ENCODE measurements around the gene STXBP5. TPM values are rescaled to one million over a fixed set of nuclear protein-coding genes. Genes with fewer than 3 reads are reported as not detected.

Gene STXBP5
- total RNA-seq, 1 donor from 2014 or later, result 22.3 TPM

- DNase-seq (no peak), ATAC-seq (ENCODE audit: low read depth) (no peak)
- ChIA-PET POLR2A (no interaction called here), CTCF (no interaction called here)
- Mint-ChIP-seq H3K4me3 (no peak overlapping the region), H3K9me3 (no peaks in the 10 kb centered on the region), H3K4me1 (peaks cover 12% of the 10 kb centered on the region), H3K27me3 (no peaks in the 10 kb centered on the region), H3K27ac (no peak overlapping the region), H3K36me3 (ENCODE audit: low read depth) (peaks cover 7% of the 10 kb centered on the region)
- TF ChIP-seq, protein P1, sequence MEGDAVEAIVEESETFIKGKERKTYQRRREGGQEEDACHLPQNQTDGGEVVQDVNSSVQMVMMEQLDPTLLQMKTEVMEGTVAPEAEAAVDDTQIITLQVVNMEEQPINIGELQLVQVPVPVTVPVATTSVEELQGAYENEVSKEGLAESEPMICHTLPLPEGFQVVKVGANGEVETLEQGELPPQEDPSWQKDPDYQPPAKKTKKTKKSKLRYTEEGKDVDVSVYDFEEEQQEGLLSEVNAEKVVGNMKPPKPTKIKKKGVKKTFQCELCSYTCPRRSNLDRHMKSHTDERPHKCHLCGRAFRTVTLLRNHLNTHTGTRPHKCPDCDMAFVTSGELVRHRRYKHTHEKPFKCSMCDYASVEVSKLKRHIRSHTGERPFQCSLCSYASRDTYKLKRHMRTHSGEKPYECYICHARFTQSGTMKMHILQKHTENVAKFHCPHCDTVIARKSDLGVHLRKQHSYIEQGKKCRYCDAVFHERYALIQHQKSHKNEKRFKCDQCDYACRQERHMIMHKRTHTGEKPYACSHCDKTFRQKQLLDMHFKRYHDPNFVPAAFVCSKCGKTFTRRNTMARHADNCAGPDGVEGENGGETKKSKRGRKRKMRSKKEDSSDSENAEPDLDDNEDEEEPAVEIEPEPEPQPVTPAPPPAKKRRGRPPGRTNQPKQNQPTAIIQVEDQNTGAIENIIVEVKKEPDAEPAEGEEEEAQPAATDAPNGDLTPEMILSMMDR (IDR thresholded peaks at IDR 0.05), result no peak
- intact Hi-C loops (cut with micrococcal nuclease), result no loop called here
Measured at GRCh38 chr6:147219463-147219862, 15.2 kb downstream of the STXBP5 start.

- no peak overlapping the region for H3K27ac Mint-ChIP-seq
- ChIA-PET CTCF (no interaction called here), POLR2A (no interaction called here)
- peaks cover 12% of the 10 kb centered on the region for H3K4me1 Mint-ChIP-seq
- no peak overlapping the region for H3K4me3 Mint-ChIP-seq
- H3K36me3 Mint-ChIP-seq (ENCODE audit: low read depth), result peaks cover 7% of the 10 kb centered on the region
- DNase-seq (no peak), ATAC-seq (ENCODE audit: low read depth) (no peak)
- H3K9me3 Mint-ChIP-seq, result no peaks in the 10 kb centered on the region
- H3K27me3 Mint-ChIP-seq, result no peaks in the 10 kb centered on the region
- TF ChIP-seq, protein P1 (IDR thresholded peaks at IDR 0.05), result no peak
- intact Hi-C loops (cut with micrococcal nuclease), result no loop called here
Measured at GRCh38 chr6:147220345-147220744, 16.1 kb downstream of the STXBP5 start.

GRCh38 chr6:147221739-147222138 is 17.5 kb downstream of the STXBP5 start:
- TF ChIP-seq, protein P1 (IDR thresholded peaks at IDR 0.05), result no peak
- Mint-ChIP-seq H3K36me3 (ENCODE audit: low read depth) (peaks cover 7% of the 10 kb centered on the region), H3K27me3 (no peaks in the 10 kb centered on the region), H3K9me3 (no peaks in the 10 kb centered on the region), H3K27ac (no peak overlapping the region), H3K4me1 (peaks cover 12% of the 10 kb centered on the region), H3K4me3 (no peak overlapping the region)
- DNase-seq (no peak), ATAC-seq (ENCODE audit: low read depth) (no peak)
- POLR2A ChIA-PET, result interaction anchor here (0.7 kb wide), 1 partner anchor 8 kb away, joined by 3 read pairs; no protein-coding TSS in a partner anchor
- CTCF ChIA-PET, result no interaction called here
- intact Hi-C loops (cut with micrococcal nuclease), result loop anchor here (1.0 kb wide), 2 partner anchors 18 to 364 kb away; no protein-coding TSS in a partner anchor

- Mint-ChIP-seq H3K9me3 (no peaks in the 10 kb centered on the region), H3K4me1 (peaks cover 14% of the 10 kb centered on the region), H3K27ac (no peak overlapping the region), H3K4me3 (no peak overlapping the region), H3K27me3 (no peaks in the 10 kb centered on the region), H3K36me3 (ENCODE audit: low read depth) (peaks cover 7% of the 10 kb centered on the region)
- intact Hi-C loops (cut with micrococcal nuclease), result loop anchor here (1.0 kb wide), 2 partner anchors 19 to 365 kb away; no protein-coding TSS in a partner anchor
- TF ChIP-seq, protein P1 (IDR thresholded peaks at IDR 0.05), result no peak
- no peak for DNase-seq
- CTCF ChIA-PET, result no interaction called here
- no peak for ATAC-seq (ENCODE audit: low read depth)
- POLR2A ChIA-PET, result interaction anchor here (0.7 kb wide), 1 partner anchor 8 kb away, joined by 3 read pairs; no protein-coding TSS in a partner anchor
Measured at GRCh38 chr6:147222160-147222838, 18.1 kb downstream of the STXBP5 start.

DNA sequence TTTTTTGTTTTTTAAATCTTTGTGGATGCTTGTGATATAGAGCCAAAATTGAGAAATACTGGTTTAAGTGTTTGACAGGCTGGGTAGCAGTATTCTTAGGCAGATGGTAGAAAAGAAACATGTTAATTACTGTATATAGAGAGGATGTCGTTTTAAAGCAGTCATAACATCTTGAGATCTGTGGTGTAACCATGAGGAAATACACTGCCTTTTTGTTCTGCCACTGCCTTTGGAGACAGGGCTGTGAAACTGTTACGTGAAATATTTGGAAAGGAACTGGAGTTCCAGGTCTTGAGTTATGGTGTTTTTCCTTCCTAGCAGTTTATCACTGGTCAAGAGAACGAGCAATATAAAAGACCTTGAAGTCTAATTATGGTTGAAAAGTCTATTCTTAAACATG is 19.5 kb downstream of the STXBP5 start:
- H3K4me1 Mint-ChIP-seq, result peaks cover 24% of the 10 kb centered on the region
- ChIA-PET POLR2A (no interaction called here), CTCF (no interaction called here)
- H3K4me3 Mint-ChIP-seq, result no peak overlapping the region
- no peak overlapping the region for H3K27ac Mint-ChIP-seq
- TF ChIP-seq, protein P1 (IDR thresholded peaks at IDR 0.05), result no peak
- H3K36me3 Mint-ChIP-seq (ENCODE audit: low read depth), result peaks cover 4% of the 10 kb centered on the region
- no peaks in the 10 kb centered on the region for H3K27me3 Mint-ChIP-seq
- H3K9me3 Mint-ChIP-seq, result no peaks in the 10 kb centered on the region
- intact Hi-C loops (cut with micrococcal nuclease), result no loop called here
- DNase-seq (no peak), ATAC-seq (ENCODE audit: low read depth) (no peak)

Data from activated B cell treated with CpG ODN at 0.5 μM for 24 hours (primary cell).